GM18519 (cell line): ENCODE data around the gene UNC119B.
"Not testable (repeated sequence)": the region's sequence is repeated elsewhere in the genome, so short reads cannot be mapped to it uniquely, and the experiment has no call there.

Experiments used
- ATAC-seq: cut with Tn5 transposase; IDR thresholded peaks from one replicate; pipeline ENCODE4 v1.9.1; 2021; ENCODE audit warnings: mild to moderate bottlenecking, moderate library complexity; ENCODE audit not compliant: unreplicated experiment, low FRiP score

The UNC119B gene

DNA sequence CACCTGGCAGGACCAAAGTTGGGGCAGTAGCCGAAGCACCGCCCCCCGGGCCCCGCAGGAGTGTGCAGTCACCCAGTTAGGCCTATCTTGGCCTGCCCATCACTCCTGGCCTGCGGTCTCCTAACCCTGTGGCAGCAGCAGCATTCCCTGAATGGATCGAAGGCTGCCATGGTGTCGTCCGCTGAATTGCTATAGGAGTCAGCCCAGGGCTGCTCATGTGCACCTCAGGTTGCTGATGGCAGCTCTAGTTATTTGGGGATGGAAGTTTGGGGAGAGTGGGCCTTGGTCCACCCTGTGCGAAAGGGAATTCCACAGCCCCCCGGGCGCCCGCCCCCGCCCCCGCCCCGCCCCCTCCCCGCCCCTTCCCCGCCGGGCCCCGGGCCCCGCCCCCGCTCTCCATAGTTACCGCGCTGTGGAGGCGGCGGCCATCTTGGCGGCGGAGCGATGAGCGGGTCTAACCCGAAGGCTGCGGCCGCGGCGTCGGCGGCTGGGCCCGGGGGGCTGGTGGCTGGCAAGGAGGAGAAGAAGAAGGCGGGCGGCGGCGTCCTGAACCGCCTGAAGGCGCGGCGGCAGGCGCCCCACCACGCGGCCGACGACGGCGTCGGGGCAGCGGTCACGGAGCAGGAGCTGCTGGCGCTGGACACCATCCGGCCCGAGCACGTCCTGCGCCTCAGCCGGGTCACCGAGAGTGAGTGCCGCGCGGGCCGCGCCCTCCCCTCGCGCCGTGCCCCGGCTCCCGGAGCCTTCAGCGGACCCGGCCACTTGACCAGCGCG is at the start of gene UNC119B:
Gene UNC119B (plus strand): TSS at position 428 of the 774 bp plus-strand sequence. CDS start 17 bp downstream, at position 445.
- ATAC-seq: no peak

DNA sequence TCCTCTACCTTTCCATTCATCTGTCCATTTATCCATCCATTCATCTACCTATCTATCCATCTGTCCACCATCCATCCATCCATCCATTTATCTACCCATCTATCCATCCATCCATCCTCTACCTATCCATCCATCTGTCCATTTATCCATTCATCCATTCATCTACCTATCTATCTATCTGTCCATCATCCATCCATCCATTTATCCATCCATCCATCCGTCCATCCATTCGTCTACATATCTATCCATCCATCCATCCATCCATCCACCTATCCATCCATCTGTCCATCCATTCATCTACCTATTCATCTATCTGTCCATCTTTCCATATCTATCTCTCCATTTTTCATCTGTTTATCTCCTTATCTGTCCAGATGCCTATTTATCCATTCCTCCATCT is 48.8 kb upstream of the UNC119B start:
- no peak for ATAC-seq

DNA sequence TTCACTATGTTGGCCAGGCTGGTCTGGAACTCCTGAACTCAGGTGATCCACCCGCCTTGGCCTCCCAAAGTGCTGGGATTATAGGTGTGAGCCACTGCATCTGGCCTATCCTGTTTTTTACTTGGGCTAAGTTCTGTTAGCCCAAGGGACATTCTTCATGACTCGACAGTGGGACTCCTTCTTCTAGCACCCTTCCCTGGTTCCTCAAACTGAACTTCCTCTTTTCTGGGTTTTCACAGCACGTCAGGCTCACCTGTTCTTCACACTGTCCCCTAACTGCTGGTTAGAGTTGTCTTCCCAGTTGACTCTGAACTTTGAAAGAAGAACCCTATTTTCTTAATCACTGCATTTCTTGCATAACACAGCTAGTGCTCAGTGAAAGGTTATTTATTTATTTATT is 47.4 kb upstream of the UNC119B start:
- peak; percentile 53 for ATAC-seq

DNA sequence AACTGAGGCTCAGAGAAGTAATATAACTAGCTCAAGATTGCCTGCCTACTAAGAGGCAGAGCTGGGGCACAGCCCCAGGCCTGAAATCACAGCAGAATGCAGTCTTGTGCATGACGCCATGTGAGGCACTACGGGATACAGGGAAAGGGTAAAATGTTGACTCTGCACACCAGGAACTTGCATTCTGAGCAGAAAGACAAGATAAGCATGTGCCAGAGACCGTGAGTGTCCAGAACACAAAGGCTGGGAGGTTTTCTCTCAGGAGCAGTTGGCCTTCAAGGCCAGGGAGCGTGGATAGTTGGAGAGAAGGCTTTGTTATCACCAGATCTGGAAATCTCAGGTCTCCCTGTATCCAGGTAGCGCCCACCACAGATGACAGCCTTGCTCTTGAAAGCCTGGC is 46.5 kb upstream of the UNC119B start:
- ATAC-seq: no peak

DNA sequence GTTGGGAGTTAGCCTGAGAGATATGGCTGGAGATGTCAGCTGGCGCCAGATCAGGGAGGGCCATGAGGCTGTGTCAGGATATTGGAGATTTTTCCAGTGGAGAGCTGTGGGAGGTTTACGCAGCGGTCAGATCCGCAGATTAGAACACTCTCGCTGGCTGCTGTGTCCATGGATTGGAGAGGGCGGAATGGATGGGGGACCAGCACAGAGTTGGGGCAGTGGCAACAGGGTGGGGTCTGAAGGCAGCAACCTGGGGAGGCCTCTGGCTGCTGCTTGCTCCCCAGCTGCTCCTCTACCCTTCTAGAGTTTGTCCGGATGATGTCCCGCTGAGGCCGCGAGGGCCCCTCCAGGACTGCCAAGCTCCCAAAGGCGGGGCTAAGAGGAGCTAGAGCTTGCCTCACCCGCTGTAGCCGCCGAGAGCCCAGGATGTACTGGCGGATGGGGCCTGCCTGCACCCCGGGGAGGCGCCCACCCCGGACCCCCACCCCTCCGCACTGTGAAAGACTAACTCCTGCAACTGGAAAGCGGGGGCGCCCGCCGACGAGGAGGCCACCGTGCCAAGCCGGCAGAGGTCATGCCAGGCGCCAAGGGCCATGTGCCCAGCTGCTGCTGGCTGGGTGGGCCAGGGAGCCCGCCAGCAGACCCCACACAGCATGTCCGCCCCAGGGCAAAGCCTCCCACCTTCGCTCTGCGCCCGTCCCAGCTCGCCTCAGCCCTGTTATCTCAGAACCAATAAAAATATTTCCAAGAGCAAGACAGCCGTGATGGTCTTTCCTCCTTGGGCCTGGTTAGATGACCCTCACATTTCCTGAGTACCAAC is 43.5 kb upstream of the UNC119B start:
- ATAC-seq: no peak

DNA sequence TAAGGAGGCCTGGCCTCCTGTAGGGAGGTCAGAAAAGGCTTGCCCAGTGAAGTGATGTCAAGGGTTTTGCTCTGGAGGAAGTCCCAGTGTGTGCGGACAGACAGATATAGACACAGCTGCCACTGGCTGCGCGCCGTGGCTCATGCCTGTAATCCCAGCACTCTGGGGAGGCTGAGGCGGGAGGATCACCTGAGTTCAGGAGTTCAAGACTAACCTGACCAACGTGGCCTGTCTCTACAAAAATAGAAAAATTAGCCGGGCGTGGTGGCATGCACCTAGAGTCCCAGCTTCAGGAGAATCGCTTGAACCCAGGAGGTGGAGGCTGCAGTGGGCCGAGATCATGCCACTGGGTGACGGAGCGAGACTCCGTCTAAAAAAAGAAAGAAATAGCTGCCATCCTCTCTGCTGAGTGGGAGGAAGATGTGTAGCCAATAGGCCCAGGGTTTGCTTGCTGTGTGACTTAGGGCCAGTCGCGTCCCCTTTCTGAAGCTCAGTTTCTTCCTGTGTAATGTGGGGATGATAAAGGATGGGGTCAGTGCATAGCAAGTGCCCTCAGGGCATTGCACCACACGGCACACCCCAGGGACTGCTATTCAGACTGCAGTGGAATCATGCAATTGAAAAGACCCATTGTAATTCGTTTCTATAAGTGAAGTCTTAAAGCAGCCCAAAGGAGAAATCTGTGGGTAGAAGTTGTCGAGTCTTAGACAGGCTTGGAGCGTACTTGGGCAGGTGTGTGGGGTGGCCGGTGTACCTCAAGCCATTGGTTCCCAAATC is 42.0 kb upstream of the UNC119B start:
- ATAC-seq: no peak

DNA sequence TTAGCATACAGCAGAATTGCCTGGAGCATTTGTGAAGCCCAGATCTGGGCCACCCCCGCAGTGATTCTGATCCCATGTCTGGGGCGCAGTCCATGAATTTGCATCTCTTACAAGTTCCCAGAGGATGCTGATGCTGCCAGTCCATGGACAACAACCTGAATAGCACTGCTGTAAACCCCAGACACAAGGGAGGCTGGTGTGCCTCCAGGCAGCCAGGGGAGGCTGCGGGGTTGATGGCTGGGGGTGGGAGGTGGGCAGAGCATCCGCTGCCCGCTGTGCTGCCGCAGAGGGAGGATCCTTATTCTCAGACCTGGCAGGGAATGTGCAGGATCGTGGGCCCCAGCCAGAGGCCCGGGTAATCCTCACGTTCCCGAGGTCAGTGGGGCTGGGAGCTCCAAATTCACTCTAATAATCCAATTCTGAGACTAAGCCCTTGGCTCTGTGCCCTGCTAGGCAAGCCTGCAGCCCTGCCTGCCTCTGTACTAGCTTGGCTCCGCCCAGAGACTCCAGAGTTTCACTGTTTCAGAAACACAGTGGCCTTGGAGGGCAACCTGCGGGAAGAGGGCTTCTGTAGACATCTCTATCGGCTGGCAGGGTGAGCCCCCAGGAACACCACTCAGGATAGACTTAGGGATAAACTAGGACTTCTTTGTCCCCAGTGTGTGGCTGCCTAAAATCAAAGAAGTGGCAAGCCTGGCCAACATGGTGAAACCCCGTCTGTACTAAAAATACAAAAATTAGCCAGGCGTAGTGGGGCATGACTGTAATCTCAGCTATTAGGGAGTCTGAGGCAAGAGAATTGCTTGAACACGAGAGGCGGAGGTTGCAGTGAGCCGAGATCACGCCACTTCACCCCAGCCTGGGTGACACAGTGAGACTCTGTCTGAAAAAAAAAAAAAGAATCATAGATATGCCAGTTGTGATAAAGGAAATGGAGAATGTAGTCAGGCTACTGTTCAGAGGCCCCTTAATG is 41.1 kb upstream of the UNC119B start:
- no peak for ATAC-seq

DNA sequence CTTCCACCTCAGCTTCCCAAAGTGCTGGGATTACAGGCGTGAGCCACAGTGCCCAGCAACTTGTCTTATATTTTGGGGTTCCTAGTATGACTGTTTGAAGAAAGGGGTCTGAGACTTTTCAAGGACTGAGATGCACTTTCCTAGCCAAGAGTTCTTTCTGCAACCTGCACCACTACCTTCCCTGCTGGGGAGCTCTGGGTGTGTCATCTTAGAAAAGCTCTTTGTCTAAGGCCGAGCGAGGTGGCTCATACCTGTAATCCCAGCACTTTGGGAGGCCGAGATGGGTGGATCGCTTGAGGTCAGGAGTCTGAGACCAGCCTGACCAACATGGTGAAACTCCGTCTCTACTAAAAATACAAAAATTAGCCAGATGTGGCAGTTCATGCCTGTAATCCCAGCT is 40.0 kb upstream of the UNC119B start:
- ATAC-seq: not testable (repeated sequence)

DNA sequence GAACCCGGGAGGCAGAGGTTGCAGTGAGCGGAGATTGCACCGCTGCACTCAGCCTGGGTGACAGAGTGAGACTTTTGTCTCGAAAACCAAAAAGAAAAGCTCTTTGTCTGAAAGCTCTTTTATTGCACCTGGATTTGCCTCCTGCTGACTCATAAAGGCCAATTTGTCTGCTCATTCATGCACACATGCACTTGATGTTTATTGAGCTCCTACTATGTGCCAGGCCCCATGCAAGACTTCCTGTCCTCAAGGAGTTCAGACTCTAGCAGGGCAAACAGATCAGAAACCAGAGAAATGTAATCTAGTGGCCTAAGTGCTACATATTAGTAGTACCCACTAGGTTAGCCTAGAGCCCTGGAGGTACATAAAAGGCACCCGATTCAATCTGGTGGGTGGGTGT is 39.6 kb upstream of the UNC119B start:
- no peak for ATAC-seq

DNA sequence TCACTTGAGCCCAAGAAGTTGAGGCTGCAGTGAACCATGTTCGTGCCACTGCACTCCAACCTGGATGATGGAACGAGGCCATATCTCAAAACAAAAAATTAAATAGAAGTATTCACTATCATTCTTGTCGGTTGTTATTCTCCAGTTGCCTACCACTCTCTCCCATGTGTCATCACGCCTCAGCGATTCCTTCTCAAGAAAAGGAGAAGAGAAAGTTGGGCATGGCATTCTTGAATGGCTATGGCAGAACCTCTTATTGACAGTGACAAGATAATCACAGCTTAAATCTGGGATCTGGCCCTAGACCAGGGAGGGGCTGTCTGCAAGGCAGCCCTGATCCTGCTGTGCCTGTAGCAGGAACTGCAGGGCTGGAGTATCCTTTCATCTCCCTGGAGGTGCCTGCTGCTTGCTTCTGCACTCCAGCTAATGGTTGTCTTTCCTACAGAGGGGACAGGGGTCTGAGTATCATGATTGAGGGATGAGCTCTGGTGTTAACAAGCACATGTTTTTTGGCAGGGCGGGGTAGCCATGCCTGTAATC is 36.1 kb upstream of the UNC119B start:
- ATAC-seq: no peak

DNA sequence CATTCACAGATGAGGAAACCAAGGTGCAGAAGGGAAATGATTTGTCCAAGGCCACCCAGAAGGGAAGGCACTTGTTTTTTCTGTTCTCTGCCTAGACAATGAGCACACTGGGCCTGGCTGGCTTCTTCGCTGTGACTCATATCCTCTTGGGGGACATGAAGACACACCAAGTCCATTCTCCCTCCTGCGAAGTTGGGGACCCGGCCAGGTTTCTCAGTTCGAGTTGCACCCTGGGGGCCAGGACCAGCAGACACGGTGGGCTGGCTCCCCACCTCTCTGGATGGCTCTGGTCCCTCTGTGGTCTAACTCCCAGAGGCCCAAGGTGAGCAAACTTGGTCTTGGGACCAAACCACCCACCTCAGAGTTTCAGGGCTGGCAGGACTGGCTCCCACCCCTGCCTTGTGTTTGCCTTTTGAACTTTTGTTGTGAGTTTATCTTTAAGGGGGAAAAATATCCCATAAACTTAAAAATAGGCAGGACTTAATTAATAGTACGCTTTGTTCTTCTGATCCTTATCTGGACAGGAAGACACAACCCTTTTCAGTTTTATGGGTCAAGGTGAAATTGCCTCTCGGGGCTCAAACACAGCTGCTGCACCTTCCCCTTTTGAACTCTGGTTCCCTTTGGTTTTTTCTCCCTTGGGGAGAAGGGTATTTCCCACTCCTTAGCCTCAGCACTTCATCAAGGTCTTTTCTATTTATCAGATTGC is 32.3 kb upstream of the UNC119B start:
- ATAC-seq: no peak

DNA sequence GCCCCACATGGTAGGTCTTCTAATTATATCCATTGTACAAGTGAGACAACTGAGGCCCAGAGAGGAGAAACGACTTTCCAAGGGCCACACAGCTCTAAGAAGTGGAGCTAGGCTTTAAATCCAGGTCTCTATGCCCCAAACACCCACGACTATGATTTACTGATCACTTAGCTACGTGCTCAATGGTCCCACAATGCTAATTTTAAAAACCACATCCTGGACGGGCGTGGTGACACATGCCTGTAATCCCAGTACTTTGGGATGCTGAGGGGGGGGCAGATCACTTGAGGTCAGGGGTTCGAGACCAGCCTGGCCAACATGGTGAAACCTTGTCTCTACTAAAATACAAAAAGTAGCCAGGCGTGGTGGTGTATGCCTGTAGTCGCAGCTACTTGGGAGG is 31.7 kb upstream of the UNC119B start:
- ATAC-seq: no peak

DNA sequence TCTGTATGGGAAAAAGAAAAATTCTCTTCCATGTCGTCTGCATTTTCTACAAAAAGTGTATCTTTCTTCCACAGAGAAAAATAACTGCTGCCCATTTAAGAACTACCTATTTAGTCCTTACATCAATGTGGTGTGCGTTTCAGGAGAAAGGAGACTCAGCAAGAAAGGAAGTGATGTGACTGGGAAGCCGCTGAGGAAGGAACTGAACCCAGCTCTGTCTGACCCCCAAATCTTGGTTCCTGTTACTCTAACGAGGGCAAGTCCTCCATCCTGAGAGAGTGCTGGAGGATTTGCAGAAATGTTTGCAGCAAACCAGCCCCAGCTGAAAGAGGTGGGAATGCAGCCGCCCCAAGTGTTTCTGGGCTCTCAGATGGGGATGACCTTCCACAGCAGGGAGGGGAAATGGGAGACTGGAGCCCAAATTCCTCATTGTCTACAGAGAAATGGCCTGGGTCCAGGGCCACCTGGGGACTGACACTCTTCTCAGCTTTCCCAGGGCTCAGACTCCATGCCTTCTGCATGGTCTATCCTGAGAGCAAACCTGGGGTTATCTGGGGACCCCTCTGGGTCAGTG is 30.0 kb upstream of the UNC119B start:
- no peak for ATAC-seq

DNA sequence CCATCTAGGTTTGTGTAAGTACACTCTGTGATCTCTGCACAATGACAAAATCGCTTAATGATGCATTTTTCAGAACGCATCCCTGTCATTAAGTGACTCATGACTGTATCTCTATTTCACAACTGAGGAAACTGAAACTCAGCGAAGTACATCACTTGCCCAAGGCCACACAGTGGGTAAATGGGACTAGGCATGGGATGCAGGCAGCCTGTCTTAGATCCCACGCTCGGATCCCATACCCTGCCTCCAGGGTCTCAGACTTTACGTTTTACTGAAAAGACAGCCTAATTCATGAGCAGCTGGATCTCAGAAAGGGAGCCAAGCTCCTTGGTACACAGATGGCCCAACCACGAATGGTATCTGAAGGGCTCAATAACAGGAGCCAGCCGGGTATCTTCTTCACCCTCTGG is 25.7 kb upstream of the UNC119B start:
- ATAC-seq: no peak

DNA sequence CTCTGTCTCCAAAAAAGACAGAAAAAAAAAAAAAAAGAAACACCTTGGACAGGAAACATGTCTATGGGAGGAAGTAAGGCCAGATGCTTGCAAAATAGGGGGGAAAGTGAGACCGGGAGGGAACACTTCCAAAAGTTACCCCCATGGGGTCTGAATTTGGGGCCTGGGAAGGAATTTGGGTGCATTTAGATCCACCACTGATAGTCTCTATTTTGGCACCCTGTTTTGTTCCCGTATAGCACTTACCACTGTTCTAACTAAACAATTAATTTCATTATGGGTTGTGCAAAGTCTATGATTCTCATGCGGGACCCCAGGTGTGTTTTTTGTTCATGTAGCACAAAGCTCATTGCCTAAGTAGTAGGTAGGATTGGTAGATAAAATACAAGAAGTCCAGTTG is 24.7 kb upstream of the UNC119B start:
- ATAC-seq: no peak

DNA sequence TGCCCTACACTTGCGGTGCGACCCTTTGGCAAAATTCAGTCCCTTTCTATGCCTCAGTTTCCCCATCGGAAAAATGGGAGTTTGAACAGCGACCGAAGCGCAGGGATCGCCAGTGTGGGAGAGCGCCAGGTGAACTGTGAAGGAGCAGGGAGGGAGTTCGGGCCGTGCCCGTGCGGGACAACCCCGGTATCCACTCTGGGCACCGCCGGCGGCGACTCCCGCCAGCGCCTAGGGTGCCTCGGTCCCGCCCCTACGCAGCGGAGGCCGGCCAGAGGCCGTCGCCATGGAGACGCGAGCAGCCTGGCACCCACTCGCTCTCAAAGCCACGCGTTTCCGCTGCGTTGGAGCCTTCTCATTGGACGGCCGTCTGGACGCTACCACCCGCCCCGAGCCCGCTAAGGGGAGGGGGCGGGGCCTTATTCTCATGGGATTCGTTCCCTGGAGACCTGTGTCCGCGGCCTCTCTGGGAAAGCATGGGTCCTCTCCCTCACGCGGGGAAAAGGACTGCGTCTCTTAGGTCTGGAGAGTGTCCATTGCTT is 24.0 kb upstream of the UNC119B start:
- peak; percentile 63 for ATAC-seq

DNA sequence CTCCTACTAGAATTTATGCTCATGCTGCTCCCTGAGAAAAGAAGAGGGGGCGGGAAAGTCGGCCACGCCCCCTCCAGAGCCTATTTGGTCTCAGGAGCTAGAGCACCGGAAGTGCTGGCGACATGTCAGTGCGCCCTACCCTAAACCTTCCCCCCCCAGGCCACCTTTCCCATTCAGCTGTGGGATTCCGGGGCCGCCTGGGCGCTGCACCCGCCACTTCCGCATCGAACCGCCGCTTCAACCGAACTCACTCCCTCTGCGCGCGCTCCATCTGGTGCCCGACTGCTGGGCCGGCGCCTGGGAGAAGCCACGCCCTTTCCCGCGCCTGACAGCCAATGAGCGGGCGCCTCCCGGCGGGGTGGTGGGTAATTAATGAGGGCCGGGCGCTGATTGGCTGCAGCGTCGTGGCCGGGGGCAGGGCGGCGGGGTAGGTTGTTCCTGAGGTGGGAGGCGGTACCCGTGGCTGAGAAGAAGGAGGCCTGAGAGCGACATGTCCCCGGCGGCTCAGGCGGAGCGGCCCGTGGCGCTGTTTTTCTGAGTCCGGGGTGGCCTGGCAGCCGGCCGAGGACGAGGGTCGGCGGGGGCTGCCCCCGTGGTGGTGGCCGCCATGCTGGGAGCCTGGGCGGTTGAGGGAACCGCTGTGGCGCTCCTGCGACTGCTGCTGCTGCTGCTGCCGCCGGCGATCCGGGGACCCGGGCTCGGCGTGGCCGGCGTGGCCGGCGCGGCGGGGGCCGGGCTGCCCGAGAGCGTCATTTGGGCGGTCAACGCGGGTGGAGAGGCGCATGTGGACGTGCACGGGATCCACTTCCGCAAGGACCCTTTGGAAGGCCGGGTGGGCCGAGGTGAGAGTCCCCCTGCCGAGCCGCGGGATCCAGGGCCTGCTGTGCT is 23.3 kb upstream of the UNC119B start, which contains the start of gene MLEC:
Gene MLEC (plus strand): TSS at position 460 of the 888 bp plus-strand sequence. CDS start 148 bp downstream, at position 608.
- ATAC-seq: peak; percentile 54
